GM12873 (cell line): ENCODE measurements around the gene PRM1.

Source experiments
- CTCF ChIP-seq: IDR thresholded peaks from 2 replicates; pipeline ENCODE4 v1.5.1; 2012; ENCODE audit warnings: low read depth, mild to moderate bottlenecking, moderate library complexity, low read length, control low read depth; ENCODE audit not compliant: insufficient read depth; ENCODE audit errors: missing control alignments

PRM1 gene

GRCh38 chr16:11240636-11241473 lies 40.3 kb downstream of the PRM1 start:
- TF ChIP-seq CTCF, result no peak

- no peak for TF ChIP-seq CTCF
These were observed 41.2 kb downstream of the PRM1 start for GRCh38 chr16:11239644-11240632.

GRCh38 chr16:11238272-11239202 lies 42.6 kb downstream of the PRM1 start:
- no peak for TF ChIP-seq CTCF

- no peak for TF ChIP-seq CTCF
These were observed 44.5 kb downstream of the PRM1 start for GRCh38 chr16:11236461-11237254.

- no peak for TF ChIP-seq CTCF
These were observed 45.5 kb downstream of the PRM1 start for GRCh38 chr16:11235703-11235991.

GRCh38 chr16:11234884-11235702 lies 46.0 kb downstream of the PRM1 start:
- TF ChIP-seq CTCF, result no peak
